AG08396 (cell line): ENCODE measurements around the gene AGTRAP.

Source experiments
- DNase-seq: peaks from one replicate; pipeline ENCODE4 v3.0.0; 2012; ENCODE audit warnings: low spot score, mixed read lengths

AGTRAP gene

GRCh38 chr1:11784993-11785769 lies 49.2 kb downstream of the AGTRAP start:
- peak; percentile 76 for DNase-seq

DNA sequence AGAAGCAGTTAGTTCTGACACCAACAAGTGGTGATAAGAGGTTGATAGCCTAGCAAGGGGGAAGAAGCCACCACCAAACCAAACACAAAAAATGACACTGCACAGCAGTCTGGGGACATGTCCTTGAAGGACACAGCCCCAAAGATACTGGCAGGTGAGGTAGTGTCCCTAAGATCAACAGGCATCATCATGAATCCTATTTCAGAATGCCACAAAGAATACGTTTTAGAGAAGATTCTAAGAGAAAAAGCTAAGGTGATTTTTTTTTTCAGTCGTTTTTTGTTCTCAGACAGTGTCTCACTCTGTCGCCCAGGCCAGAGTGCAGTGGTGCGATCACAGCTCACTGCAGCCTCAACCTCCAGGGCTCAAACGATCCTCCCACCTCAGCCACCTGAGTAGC lies 50.2 kb downstream of the AGTRAP start:
- DNase-seq: no peak

DNA sequence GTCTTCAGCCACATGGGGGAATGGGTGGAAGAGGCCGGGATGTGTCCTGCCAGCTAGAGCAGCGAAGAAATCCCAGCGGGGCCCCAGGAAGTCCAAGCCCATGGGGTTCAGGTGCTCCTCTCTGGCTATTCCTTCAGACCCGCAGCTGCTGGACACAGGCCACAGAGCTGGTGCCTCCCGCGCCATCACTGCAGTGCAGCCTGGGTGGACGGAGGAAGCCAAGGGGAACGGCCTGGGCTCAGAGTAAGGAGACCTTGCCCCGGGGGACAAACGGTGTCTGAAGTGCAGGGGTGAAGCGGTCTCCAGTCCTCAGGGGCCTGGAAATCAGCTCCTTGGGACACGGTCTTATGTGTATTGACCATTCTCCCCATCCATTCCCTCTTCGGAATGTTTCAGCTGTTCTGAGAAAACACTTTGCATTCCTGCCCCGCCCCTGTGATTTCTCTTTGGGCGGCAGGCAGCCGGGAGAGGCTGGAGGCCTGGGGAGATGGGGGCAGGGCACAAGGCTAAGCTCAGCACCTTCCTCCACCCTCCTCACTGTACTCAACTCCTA lies 51.4 kb downstream of the AGTRAP start:
- peak; percentile 85 for DNase-seq

DNA sequence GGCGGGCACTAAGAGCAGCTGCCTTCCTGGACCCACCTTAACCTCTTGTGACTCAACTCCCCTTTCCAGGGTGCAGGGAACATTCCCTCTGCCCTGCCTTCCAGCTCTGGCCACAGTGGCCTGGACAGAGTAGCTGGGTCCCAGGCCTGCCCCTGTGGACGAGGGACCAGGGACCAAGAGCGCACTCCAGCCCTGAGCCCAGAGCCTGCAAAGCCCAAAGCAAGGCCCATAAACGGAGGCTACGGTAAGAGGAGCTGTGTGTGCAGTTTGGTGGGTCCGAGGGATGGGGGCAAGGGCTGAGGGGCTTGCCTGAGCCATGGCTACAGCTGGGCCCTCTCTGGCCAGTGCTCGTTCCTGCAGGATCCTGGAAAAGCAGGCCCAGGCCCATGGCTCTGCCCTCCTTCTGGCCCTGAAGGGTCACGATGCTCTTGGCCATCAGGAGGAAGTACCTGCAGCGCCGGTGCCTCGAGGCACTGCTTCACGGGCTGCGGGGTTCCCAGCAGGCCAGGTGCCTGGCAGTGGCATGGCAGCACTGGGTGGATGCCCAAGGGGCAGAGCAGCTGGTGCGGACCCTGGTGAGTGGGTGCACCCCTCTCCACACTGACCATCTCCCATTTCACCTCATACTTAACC lies 52.0 kb downstream of the AGTRAP start:
- DNase-seq: no peak

DNA sequence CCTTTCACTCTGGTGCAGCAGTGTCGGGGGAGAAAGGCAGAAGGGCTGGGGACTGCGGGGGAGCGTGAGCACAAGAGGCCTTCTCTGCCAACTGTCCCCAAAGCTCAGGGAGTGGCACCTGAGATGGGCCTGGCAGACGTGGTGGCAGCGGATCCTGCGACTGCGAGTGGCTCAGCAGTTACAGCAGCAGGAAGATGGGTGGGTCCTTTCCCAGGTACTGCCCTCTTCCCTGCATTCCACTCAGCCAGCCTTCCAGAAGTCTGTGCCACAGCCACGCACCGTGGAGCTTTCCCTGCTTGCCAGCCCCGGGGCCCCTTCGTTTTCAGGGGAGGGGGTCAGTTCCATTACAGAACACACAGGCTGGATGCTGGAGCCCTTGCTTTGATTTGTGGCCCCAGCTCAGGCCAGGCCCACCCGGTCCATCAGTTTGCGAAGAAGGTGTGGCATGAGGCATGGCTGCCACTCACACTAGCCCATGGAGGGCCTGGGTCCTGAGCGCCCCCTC lies 52.7 kb downstream of the AGTRAP start:
- DNase-seq: no peak

DNA sequence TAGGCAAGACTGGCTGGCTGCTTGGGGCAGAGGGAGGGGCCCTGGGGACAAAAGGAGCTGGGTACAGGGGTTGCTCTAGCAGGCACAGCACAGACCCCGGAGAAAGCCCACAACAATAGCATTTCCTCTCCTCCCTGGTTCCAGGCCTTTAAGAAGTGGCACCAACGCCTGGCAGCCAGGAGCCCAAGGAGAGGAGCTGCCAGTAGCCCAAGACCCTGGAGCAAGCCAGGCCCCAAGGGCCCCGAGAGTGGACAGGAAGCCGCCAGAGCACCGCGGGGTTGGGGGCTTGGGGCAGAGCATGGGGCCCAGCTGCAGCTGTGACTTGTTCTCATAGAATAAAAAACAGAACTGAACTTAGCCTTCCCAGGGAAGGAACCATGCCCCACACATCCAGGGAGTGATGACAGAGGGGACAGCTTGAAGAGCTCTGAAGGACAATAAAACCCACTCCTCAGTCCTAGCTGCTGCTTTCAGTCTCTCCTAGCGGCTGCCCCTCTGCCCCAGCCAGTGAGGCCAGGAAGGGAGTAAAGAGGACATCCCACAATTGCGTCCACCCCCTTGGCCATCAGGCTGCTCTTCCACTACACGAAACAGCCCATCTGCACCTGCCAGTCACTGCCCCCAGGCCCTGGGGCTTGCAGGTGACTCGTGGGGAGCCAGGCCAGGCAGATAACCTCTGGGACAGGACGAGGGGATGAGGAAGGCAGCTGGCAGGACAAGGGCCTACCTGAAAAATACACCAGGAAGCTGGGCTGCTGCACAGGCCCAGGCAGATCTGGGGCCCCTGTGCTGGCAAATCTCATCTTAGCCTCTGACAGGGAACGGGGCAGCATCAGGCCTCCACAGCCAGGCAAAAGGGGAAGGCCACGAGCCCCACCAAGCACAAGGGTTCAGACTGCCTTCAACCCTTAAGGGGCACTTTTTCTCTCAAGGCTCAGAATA lies 53.5 kb downstream of the AGTRAP start:
- no peak for DNase-seq

DNA sequence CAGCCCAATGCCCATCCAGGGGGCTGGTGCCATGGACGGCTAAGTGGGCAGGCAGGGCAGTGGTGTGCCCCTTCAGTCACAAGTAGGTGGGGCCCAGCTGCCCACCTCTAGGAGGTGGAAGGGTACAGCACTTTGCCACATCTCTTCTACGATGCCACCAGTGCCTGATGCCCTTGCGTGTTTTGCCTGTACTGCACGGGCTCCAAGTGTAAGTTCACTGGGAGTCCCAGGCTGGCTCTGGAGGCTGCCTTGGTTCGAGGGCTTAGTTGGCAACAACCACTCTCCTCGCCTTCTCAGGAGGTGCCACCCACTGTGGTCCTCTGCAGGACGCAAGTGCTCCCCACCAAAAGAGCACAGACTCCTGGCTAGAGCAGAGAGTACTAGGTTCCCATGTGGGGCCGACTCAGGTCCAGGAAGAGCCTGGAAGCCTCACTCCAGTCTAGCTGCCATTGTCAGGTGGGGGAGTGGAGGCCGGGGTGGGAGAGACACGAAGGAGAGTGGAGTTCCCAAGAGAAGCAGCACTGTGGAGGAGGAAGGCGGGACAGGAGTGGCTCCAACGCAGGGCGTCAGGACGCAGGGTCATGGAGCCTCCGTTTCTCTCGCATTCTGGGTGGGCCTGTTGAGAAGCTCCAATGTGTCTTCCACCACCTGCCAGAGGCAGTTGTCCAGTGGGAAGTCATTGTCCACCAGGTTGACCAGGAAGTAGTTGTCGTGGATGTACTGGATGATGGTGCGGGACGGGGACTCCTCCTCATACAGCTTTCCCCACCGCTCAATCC lies 54.4 kb downstream of the AGTRAP start:
- DNase-seq: no peak

GRCh38 chr1:11790880-11791715 lies 55.2 kb downstream of the AGTRAP start:
- peak; percentile 93 for DNase-seq

- no peak for DNase-seq
Measured at GRCh38 chr1:11792106-11792505, 56.2 kb downstream of the AGTRAP start.

- no peak for DNase-seq
Measured at GRCh38 chr1:11793819-11794218, 57.9 kb downstream of the AGTRAP start.

- no peak for DNase-seq
Measured at GRCh38 chr1:11794446-11795237, 58.7 kb downstream of the AGTRAP start.

- no peak for DNase-seq
Measured at GRCh38 chr1:11795238-11795890, 59.4 kb downstream of the AGTRAP start.

DNA sequence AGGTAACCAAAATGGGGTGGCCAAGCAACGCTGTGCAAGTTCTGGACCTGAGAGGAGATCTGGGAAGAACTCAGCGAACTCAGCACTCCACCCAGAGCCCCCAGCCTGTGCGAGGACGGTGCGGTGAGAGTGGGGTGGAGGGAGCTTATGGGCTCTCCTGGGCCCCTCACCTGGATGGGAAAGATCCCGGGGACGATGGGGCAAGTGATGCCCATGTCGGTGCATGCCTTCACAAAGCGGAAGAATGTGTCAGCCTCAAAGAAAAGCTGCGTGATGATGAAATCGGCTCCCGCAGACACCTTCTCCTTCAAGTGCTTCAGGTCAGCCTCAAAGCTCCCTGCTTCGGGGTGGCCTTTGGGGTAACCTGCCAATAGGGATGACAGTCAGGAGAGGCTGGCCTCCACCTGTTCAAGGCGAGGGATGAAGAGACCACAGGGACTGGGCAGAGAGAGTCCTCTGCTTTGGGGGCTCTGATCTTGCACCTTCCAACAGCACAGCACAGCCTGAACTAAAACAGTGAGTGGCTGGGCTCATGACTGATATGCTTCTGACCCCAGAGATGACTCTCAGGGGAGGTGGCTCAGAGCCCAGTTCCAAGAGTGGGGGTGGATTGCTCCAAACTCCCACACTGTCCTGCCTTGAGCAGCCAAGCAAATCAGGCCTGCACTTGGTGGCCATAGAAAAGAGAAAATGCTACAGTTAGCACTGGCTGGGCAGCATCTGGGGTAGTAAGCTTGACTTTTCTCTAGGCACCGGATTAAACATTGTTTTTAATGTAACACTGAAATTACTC lies 60.3 kb downstream of the AGTRAP start:
- no peak for DNase-seq

DNA sequence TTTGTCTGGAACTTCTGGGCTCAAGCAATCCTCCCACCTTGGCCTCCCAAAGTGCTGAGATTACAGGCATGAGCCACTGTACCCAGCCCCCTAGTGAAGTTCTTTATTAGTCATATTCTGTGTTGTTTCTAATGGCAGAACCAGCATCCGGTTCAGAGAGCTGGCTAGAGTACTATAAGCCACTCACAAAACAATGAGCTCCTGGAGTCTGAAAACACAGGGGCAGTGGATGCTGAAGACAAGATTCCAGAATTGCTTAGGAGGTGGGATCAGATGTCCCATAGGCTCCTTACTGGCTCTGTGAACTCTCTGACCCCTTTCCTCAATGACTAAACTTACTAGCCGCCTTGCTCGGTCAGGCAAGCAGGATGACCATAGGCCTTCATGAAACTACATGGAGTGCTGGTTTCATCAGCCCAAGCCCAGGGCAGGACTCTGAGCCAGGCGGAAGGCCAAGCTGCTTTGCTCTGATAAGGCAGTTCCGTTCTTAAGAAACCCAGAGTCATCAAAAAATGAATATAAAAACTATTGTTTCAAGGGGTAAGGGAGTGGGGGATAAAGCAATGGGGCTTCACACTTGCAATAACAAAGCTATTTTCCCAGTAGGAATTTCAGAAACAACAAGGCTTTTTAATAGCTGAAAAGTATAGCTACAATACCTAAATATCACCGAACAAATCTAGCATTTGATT lies 61.7 kb downstream of the AGTRAP start:
- DNase-seq: no peak

DNA sequence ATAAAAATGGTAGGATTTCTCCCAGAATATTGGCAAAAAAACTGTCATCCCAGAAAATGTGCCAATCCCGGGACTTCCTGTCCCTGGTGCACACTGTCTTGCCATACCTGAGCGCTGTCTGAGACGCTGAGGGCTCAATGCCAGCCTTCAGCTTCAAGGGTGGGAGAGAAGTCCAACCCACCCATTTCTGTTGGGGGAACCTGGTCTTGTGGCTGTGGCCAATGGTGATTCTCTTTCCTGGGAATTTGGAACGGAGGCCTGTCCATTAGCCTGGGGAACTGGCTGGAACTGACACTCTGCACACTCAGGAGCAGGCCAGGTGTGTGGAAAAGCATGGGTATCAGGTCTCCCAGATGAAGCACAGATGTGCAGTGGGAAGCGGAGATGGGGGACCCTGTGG lies 63.2 kb downstream of the AGTRAP start:
- DNase-seq: no peak

- no peak for DNase-seq
Measured at GRCh38 chr1:11799896-11800295, 64.0 kb downstream of the AGTRAP start.

GRCh38 chr1:11800391-11800755 lies 64.4 kb downstream of the AGTRAP start:
- DNase-seq: no peak
